Neural cell (in vitro differentiated cells): ENCODE results near the gene TDRD6.

Experiments used
- EP300 ChIP-seq: fragments of 450-650 bp; conservative IDR thresholded peaks from 2 replicates; pipeline ENCODE4 v1.6.1; 2014; ENCODE audit warnings: antibody characterized with exemption, mild to moderate bottlenecking, moderate library complexity; ENCODE audit not compliant: poor library complexity, severe bottlenecking
- EZH2 ChIP-seq: fragments of 200-600, 300-800 bp; shearing (Covaris generic), sonication (generic); IDR thresholded peaks from 2 replicates; pipeline ENCODE4 v1.6.1; 2014; ENCODE audit warnings: antibody characterized with exemption, low read length, borderline replicate concordance, mild to moderate bottlenecking; ENCODE audit not compliant: insufficient read depth, poor library complexity, severe bottlenecking
- MXI1 ChIP-seq: fragments of 450-650 bp; conservative IDR thresholded peaks from 2 replicates; pipeline ENCODE4 v1.6.1; 2014; ENCODE audit warnings: antibody characterized with exemption, mild to moderate bottlenecking; ENCODE audit not compliant: poor library complexity, severe bottlenecking
- SMC3 ChIP-seq: fragments of 450-650 bp; conservative IDR thresholded peaks from 2 replicates; pipeline ENCODE4 v1.6.1; 2014; ENCODE audit warnings: antibody characterized with exemption, mild to moderate bottlenecking, moderate library complexity; ENCODE audit not compliant: poor library complexity
- TF ChIP-seq, protein P1 (sequence below): fragments of 450-650 bp; IDR thresholded peaks from 2 replicates; pipeline ENCODE4 v1.5.1; 2014; ENCODE audit warnings: antibody characterized with exemption, mild to moderate bottlenecking, moderate library complexity; ENCODE audit not compliant: poor library complexity, severe bottlenecking
- TF ChIP-seq, protein P2 (sequence below): IDR thresholded peaks from 2 replicates; pipeline ENCODE4 v1.6.1; 2012; ENCODE audit warnings: borderline replicate concordance

DNA sequence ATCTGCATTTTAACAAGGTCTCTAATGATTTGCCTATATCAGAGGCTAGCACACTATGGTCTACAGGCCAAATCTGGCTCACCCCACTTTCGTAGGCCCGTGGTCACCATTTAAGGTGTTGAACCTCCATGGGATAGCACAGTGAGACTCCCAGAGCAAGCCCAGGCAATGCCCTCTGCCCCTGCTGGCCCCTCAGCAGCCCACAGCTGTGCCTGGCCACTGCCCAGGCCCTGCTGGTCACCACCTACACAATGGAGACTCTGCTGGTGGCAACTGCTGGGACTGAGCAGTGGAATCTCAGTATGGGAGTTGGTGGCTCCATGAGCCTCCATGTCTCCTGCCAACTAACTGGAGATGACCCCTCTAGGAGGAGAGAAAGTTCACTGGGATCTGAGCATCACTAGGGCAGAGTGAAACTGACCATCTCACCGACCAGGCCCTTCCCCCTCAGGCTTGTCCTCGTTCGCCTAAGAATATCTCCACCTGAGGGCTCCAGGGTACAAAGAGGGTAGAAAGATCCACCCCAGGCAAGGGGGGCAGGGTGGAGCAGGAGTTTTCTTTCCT lies 61.3 kb downstream of the TDRD6 start:
- TF ChIP-seq EP300, result no peak
- TF ChIP-seq, protein P1, sequence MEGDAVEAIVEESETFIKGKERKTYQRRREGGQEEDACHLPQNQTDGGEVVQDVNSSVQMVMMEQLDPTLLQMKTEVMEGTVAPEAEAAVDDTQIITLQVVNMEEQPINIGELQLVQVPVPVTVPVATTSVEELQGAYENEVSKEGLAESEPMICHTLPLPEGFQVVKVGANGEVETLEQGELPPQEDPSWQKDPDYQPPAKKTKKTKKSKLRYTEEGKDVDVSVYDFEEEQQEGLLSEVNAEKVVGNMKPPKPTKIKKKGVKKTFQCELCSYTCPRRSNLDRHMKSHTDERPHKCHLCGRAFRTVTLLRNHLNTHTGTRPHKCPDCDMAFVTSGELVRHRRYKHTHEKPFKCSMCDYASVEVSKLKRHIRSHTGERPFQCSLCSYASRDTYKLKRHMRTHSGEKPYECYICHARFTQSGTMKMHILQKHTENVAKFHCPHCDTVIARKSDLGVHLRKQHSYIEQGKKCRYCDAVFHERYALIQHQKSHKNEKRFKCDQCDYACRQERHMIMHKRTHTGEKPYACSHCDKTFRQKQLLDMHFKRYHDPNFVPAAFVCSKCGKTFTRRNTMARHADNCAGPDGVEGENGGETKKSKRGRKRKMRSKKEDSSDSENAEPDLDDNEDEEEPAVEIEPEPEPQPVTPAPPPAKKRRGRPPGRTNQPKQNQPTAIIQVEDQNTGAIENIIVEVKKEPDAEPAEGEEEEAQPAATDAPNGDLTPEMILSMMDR, result no peak
- no peak for TF ChIP-seq EZH2
- no peak for TF ChIP-seq SMC3
- TF ChIP-seq, protein P2, sequence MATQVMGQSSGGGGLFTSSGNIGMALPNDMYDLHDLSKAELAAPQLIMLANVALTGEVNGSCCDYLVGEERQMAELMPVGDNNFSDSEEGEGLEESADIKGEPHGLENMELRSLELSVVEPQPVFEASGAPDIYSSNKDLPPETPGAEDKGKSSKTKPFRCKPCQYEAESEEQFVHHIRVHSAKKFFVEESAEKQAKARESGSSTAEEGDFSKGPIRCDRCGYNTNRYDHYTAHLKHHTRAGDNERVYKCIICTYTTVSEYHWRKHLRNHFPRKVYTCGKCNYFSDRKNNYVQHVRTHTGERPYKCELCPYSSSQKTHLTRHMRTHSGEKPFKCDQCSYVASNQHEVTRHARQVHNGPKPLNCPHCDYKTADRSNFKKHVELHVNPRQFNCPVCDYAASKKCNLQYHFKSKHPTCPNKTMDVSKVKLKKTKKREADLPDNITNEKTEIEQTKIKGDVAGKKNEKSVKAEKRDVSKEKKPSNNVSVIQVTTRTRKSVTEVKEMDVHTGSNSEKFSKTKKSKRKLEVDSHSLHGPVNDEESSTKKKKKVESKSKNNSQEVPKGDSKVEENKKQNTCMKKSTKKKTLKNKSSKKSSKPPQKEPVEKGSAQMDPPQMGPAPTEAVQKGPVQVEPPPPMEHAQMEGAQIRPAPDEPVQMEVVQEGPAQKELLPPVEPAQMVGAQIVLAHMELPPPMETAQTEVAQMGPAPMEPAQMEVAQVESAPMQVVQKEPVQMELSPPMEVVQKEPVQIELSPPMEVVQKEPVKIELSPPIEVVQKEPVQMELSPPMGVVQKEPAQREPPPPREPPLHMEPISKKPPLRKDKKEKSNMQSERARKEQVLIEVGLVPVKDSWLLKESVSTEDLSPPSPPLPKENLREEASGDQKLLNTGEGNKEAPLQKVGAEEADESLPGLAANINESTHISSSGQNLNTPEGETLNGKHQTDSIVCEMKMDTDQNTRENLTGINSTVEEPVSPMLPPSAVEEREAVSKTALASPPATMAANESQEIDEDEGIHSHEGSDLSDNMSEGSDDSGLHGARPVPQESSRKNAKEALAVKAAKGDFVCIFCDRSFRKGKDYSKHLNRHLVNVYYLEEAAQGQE, result no peak
- TF ChIP-seq MXI1, result no peak
